HG03457 (cell line): ENCODE data around the gene RASAL1.

Source experiments
- ATAC-seq: cut with Tn5 transposase; IDR thresholded peaks from one replicate; pipeline ENCODE4 v1.9.1; 2021; ENCODE audit warnings: moderate number of reproducible peaks; ENCODE audit not compliant: unreplicated experiment

The RASAL1 gene

DNA sequence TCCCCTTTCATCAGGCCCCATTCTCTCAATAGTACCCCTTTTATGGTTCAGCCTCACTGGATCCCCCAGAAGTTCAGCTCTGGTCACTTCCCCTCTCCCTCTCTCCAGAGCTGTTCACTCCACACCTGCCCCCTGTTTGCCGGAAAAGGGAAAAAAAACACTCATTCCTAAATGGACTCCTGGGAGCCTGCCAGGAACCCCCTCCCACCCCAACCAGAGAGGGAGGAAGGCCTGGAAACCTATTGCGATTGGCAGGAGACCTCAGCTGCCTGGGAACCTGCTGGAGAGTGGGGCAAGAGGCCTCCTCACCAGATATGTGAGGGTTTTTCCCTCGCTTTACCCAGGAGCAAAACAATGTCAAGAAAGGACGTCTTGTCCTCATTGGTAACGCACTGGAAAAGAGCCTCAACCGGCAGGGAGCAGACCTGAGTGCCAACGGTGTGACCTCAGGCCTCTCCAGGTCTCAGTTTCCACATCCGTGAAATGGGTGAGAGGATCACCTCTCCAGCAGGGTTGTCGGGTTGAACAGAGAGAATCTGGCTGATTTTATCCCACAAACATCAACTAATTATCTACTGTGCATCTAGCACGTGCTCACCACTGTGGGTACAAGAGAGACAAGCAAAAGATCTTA lies 74.4 kb downstream of the RASAL1 start:
- ATAC-seq, result no peak

DNA sequence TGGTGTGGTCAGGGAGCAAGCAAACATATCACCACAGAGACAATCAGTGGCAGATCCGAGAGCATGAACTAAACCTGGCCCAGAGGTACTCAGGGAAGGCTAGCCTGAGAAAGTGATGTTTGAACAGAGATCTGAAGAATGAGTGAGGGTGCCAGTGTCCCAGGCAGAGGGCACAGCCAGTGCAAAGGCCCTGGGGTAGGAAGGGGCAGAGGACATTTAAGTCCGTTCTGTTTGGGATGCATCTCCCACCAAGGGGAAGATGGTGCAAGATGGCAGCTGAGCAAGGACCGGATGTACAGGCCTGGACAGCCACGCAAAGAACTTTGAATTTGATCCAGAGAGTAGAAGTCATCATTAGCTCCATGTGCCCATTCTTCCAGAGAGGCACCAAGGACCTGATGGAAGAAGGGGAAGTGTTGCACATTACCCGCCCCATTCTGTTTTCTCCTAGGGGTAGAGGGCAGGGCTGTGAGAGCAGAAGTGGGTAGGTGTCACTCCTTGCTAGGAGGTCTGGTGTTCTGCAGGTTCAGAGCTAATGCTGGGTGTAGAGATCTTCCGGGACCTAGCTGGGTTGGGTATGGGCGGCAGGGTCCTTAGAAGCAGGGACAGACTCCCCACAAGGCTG lies 75.1 kb downstream of the RASAL1 start:
- ATAC-seq, result no peak

DNA sequence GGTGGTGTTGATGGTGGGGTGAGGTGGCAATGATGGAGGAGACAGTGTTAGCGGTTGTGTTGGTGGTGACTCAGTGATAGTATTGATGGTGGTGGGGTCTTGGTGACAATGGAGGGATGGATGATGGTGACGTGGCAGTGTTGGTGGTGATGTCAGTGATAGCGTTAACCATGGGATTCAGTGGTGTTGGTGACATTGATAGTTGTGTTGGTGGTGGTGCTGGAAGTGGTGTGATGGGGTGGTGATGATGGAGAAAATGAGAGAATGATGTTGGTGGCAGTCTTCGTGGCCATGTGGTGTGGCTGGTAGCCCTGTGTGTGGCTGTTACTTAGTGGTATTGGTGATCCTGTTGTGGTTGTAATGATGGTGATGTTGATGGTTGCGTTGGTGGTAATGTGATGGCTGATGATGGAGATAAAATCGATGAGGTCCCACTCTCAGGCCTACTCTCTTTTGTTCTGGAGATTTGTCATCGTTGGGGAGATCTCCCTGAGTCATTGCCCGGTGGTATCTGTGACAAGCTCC lies 76.4 kb downstream of the RASAL1 start:
- no peak for ATAC-seq

DNA sequence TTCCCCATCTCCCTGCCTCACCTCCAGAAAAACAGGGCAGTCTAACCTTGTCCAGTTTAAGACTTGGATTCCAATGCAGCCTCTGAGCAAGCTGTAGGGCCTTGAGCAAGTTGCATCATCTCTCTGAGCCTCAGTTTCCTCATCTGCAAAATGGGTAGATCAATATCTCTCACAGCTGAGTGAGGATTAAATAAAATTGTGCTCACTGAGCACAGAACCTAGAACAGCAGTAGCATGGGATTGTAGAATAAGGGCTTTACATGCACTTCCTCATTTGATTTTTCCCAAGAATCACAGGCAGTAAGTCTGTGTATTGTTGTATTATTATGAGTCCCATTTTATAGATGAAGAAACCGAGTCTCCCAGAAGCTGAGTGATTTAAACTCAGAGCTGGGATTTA lies 77.0 kb downstream of the RASAL1 start:
- ATAC-seq, result no peak

DNA sequence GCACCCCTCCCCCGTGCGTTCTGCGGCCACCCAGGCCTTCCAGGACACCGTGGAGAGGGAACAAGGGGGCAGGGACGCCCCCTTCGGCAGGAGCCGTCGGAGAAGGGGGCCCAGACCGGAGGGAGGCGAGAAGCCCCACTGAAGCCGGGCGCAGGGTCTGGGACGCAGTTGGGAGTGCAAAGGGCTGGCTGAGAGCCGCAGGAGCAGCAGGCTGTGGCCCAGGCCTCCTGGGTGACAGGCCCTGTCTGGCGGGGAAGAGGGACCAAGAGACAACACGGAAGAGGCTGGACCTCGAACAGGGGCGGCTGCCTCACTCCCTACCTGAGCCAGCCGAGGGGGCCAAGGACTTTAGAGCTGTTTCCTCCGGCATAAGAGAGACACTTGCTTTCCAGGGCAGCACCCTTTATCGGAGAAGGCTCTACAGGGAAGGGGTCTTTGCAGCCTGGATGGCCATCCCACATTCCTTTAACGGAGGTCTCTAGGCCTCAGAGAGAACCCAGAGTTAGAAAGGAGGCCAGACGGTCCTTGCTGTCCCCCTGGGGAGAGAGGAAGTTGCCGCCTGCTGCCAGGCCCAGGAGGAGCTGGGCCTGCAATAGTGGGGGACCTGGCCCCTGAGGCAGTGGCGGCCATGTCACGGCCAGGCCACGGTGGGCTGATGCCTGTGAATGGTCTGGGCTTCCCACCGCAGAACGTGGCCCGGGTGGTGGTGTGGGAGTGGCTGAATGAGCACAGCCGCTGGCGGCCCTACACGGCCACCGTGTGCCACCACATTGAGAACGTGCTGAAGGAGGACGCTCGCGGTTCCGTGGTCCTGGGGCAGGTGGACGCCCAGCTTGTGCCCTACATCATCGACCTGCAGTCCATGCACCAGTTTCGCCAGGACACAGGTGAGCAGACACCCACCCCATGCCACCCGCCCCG lies 77.7 kb downstream of the RASAL1 start:
- no peak for ATAC-seq

DNA sequence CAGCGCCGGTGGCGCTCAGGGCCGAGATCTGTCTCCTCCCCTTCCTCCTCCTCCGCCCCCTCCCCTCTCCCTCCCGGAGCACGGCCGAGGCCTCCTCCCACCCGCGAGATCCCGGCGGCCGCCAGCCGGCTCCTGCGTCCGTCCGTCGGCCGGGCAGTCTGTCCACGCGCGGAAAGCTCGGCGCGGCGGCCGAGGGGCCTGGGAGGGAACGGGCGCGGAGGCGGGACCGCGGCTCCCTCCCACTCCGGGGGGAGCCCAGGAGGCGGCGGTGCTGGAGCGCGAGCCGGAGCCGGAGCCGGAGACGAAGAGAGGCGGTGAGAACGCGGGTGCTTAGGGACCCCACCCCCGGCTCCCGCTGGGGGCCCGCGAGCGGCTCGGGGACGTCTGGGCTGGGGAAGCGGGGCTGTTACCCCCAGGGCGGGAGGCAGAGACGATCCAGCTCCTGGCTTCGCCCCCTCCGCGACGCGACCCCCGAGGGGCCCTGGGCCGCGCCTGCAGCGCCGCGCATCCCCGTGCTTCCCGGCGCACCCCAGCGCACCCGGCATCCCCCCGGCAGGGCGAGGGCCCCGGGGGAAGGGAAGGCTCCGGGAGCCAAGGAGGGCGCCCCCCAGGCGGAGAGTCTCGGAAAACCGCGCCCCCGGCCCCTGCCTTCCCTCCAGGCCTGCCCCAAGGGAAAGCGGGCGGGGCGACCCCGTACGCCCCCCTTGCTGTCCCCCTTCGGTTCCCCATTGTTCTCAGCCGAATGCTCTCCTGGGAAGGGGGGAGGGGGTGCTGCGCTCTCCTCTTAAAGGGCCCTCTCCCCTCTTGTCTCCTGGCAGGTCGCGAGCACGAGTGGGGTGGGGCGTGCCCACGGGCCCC lies 78.7 kb downstream of the RASAL1 start, which contains the start of gene DTX1:
DTX1 (plus strand) TSS at position 100 of the 858 bp plus-strand sequence. CDS start 1,463 bp downstream, outside the sequence.
- ATAC-seq, result no peak

DNA sequence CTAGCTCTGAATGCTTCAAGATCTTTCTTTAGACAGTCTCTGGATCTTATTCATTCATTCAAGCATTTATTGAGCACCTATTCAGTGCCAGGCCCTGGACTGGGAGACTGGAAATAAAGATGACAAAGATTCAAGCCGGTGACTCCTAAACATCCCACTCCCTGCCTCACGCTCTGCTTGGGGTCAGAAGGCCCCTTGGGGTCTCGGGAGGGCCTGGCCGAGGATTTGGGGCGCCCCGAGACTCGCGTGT lies 79.3 kb downstream of the RASAL1 start:
- ATAC-seq, result no peak

DNA sequence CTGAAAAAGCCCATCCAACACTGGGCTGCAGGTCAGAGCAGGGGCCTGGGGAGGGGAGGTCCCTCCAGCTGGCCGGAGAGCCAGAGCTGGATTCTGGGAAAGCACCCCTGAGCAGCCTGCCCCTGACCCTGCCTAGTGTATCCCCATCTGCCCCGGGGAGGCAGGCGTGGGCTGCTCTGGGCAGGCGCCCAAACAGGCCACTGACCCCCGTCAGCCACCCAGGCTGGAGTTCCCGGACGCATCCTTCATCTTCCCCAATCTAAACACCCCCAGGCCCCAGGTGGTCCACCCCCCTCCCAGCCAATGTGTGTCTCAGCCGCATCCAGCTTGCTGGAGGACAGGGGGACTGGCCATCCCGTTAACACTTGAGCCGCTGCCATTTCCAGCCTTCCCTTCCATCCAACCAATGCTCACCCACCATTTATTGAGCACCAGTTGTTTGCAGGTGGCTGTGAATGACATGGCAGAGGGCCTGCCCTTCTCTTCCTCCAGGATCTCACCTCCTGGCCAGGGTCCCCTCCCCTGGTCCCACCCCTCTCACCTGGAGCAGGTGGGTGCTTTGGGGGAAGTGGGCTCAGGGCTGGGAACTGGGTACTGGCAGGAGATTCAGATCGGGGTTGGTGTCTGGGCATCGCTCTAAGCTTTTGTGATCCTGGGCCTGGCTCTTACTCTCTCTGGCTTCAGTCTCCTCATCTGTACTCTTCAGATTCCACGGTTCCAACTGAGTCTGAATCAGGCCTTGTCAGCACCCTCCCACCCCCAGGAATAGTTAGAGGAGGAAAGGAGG lies 79.8 kb downstream of the RASAL1 start:
- ATAC-seq, result no peak

DNA sequence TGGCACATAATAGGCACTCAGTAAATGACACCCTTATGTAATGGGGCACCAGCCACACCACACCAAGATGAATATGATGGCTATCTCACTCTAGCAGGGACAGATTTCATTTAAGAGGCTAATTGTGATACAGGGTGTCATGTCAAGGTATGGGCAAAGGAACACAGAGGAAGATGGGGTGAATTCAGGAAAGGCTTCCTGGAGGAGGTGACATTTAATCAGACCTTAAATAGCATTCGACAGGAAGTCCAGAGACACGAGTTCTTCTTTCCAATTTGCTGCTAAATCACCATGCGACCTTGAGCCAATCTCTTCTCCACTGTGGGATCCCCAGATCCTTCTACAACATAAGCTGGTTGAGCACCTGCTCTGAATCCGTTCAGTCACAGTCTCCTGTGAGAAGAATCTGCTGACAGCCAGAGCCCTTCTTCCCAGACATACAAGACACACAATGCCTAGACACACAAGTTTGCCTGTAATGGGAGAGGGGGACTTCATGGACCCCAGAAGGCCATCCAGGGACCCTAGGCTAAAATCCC lies 80.5 kb downstream of the RASAL1 start:
- ATAC-seq, result no peak

DNA sequence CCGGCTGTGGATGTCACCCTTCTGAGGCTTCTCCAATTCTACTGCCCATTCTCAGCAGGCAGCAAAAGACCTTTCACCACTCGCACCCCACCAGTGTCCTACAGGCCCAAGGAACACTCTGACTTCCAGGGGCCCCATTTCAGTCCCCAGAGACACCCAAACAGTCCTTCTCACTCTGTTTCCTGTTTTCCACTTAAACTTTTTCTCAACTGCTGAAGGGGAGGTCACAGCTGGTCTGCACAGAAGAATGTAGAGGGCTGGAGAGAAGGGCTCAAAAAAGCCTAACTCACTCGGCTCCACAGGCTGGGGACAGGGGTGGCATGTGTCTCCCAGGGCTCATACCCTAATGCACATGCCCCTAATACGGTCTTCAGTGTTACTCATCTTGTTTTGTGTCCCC lies 83.2 kb downstream of the RASAL1 start:
- no peak for ATAC-seq

DNA sequence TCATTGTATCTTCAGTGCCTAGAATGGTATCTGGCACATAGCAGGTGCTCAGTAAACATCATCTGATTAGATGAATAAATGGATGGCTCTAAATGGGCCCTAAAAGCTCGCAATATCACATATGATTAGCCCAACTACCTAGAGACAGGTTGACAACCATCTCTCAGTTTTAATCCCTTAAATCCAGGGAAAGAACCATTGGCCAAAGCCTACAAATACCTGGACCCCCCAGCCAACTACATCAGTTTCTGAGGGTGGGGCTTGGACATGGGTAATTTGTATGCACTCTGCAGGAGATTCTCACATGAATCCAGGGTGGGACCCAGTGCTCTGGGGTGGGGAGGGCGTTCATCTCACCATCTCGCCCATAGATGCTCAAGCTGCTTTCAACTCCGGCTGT lies 83.8 kb downstream of the RASAL1 start:
- ATAC-seq, result no peak

DNA sequence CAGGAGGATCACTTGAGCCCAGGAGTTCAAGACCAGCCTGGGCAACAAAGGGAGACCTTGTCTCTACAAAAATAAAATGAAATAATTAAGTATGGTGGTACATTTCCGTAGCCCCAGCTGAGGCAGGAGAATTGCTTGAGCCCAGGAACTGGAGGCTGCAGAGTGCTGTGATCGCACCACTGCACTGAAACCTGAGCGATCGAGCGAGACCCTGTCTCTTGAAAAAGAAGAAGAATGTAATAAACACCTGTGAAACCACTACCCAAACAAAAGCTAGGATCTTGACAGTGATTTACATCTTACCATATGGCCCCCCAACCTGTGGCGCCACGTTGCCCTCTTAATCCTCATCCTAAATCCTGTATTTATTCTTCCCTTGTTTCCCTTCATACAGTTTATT lies 84.8 kb downstream of the RASAL1 start:
- ATAC-seq, result no peak

DNA sequence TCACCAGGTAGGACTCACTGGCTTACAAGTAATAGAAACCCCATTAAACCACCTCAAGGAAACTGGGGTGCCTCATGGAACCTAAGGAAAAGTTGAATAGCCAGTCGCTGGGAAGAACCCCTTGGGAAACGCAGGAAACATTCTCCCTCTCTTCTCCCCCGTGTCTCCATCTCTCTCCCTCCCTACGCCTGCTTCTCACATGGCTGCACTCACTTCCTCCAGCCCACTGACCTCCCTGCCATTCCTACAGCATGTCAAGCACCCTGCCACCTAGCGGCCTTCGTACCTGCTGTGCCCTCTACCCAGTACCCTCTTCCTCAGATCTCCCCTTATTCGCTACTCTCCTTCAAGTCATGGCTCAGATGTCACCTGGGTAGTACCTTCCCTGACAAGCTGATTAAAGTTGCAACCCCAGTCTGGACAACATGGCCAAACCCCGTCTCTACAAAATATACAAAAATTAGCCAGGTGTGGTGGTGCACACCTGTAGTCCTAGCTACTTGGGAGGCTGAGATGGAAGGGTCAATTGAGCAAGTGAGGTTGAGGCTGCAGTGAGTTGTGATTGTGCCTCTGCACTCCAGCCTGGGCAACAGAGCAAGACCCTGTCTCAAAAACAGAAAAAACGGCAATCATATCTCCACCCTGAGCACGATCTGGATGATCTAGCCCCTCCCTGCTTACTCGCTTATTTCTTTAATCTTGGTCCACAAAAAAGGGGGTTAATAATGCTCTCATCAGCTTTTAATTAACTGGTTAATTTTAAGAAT lies 85.4 kb downstream of the RASAL1 start:
- ATAC-seq, result no peak
